ENCODE measurements around the gene PTPN13. TPM values are rescaled to one million over a fixed set of nuclear protein-coding genes. Genes with fewer than 3 reads are reported as not detected.

The PTPN13 gene
- total and polyA plus RNA-seq, 2 donors from 2014 or later: 10.2 to 62.3 TPM

DNA sequence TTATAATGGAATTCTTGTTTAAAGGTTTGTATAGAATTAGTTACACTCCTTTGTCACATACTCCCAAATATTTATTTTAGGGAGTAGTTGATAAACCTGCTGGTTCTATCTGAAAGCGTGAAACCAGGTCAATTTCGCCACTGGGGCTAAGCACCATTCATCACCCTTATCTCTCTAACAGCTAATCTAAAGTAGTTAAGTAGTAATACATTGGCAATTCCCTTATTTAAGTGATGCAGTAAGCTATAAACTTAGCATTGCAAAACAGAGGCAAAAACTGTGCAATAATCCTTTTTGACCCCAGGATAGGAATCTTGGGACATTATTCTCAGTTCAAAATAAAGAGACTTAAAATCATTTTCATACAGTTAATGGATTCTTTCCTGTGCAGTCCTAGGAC lies 33.7 kb upstream of the PTPN13 start:
- H3K4me1 ChIP-seq (ENCODE audit: control insufficient read depth in 2 of 3, insufficient read depth in 2 of 3, low read depth in 1 of 3, low read length in 3 of 3): no peaks in the 10 kb centered on the region
- no peak overlapping the region for H3K9ac ChIP-seq (ENCODE audit: low read length in 3 of 3)
- no peak overlapping the region for H3K4me3 ChIP-seq (ENCODE audit: low read length in 3 of 3)
- TF ChIP-seq, protein P1, sequence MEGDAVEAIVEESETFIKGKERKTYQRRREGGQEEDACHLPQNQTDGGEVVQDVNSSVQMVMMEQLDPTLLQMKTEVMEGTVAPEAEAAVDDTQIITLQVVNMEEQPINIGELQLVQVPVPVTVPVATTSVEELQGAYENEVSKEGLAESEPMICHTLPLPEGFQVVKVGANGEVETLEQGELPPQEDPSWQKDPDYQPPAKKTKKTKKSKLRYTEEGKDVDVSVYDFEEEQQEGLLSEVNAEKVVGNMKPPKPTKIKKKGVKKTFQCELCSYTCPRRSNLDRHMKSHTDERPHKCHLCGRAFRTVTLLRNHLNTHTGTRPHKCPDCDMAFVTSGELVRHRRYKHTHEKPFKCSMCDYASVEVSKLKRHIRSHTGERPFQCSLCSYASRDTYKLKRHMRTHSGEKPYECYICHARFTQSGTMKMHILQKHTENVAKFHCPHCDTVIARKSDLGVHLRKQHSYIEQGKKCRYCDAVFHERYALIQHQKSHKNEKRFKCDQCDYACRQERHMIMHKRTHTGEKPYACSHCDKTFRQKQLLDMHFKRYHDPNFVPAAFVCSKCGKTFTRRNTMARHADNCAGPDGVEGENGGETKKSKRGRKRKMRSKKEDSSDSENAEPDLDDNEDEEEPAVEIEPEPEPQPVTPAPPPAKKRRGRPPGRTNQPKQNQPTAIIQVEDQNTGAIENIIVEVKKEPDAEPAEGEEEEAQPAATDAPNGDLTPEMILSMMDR (IDR thresholded peaks at IDR 0.05; ENCODE audit: borderline replicate concordance, extremely low read depth, insufficient read depth): no peak
- no peaks in the 10 kb centered on the region for H3K27me3 ChIP-seq (ENCODE audit: control insufficient read depth, insufficient read depth, low read length)
- no peaks in the 10 kb centered on the region for H3K9me3 ChIP-seq (ENCODE audit: control insufficient read depth in 2 of 3, insufficient read depth in 1 of 3, low read length in 3 of 3)
- intact Hi-C loops (cut with DNase I): no loop called here
- no peaks in the 10 kb centered on the region for H3K36me3 ChIP-seq (ENCODE audit: control insufficient read depth in 2 of 3, insufficient read depth in 3 of 3, low read length in 3 of 3)
- no peak overlapping the region for H3K27ac ChIP-seq (ENCODE audit: low read depth in 2 of 2, low read length in 2 of 2)
- no peak for FAIRE-seq
- no peak for DNase-seq

DNA sequence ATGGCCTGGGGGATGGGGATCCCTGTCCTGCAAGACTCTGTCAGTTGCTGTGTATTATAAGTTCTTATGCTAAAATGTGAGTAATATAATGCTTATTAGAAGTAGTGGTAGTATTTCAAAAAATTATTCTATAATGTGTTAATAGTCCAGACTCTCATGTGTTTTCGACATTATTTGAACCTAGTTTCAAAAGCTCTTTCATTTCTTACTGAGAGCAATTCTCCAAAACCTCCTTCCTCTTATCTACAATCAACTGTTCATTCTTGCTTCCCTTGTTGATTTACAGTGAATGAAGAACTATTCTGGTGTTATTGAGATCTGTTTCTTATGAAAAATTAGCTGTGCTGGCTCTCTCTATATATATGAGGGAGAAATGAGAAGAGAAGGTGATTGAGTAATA lies 32.9 kb upstream of the PTPN13 start:
- H3K4me3 ChIP-seq (ENCODE audit: low read length in 3 of 3): no peak overlapping the region
- no peaks in the 10 kb centered on the region for H3K36me3 ChIP-seq (ENCODE audit: control insufficient read depth in 2 of 3, insufficient read depth in 3 of 3, low read length in 3 of 3)
- TF ChIP-seq, protein P1 (IDR thresholded peaks at IDR 0.05; ENCODE audit: borderline replicate concordance, extremely low read depth, insufficient read depth): no peak
- H3K9ac ChIP-seq (ENCODE audit: low read length in 3 of 3): no peak overlapping the region
- FAIRE-seq (no peak), DNase-seq (no peak)
- H3K4me1 ChIP-seq (ENCODE audit: control insufficient read depth in 2 of 3, insufficient read depth in 2 of 3, low read depth in 1 of 3, low read length in 3 of 3): no peaks in the 10 kb centered on the region
- H3K27me3 ChIP-seq (ENCODE audit: control insufficient read depth, insufficient read depth, low read length): no peaks in the 10 kb centered on the region
- intact Hi-C loops (cut with DNase I): no loop called here
- H3K9me3 ChIP-seq (ENCODE audit: control insufficient read depth in 2 of 3, insufficient read depth in 1 of 3, low read length in 3 of 3): no peaks in the 10 kb centered on the region
- no peak overlapping the region for H3K27ac ChIP-seq (ENCODE audit: low read depth in 2 of 2, low read length in 2 of 2)

DNA sequence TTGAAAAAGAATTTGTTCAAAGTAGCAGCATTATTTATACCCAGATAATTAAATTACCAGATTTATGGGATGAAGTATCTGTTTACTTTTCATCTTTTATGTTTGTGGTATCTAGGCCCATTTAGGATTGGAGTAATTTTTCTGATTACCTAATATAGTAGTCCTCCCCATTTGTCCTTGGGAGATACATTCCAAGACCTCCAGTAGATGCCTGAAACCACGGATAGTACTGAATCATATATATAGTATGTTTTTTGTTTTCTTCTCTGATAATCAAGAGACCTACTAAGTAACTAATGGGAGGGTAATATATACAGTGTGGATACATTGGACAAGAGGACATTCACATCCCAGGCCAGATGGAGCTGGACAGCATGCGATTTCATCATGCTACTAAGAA lies 30.7 kb upstream of the PTPN13 start:
- FAIRE-seq (no peak), DNase-seq (no peak)
- TF ChIP-seq, protein P1 (IDR thresholded peaks at IDR 0.05; ENCODE audit: borderline replicate concordance, extremely low read depth, insufficient read depth): no peak
- intact Hi-C loops (cut with DNase I): no loop called here
- H3K27me3 ChIP-seq (ENCODE audit: control insufficient read depth, insufficient read depth, low read length): no peaks in the 10 kb centered on the region
- no peak overlapping the region for H3K27ac ChIP-seq (ENCODE audit: low read depth in 2 of 2, low read length in 2 of 2)
- H3K9ac ChIP-seq (ENCODE audit: low read length in 3 of 3): no peak overlapping the region
- H3K9me3 ChIP-seq (ENCODE audit: control insufficient read depth in 2 of 3, insufficient read depth in 1 of 3, low read length in 3 of 3): no peaks in the 10 kb centered on the region
- H3K4me3 ChIP-seq (ENCODE audit: low read length in 3 of 3): no peak overlapping the region
- H3K4me1 ChIP-seq (ENCODE audit: control insufficient read depth in 2 of 3, insufficient read depth in 2 of 3, low read depth in 1 of 3, low read length in 3 of 3): no peaks in the 10 kb centered on the region
- no peaks in the 10 kb centered on the region for H3K36me3 ChIP-seq (ENCODE audit: control insufficient read depth in 2 of 3, insufficient read depth in 3 of 3, low read length in 3 of 3)

DNA sequence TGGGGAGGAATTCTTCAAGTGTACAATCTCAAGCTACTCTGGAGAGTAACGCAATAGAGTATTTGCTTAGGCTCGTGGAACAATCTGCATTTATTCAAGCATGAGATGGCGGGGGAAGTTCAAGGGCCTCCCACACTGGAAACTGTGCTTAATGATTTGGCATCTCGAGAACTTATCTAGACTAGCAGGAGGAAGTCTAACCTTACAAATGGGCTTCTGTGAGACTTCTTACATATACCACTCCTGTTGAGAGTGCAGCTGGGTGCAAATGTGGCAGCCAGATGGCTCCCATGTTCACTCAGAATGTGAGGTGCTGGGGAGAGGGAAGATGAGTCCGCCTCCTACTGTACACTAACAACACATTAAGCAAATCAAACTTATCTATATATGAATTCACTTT lies 29.3 kb upstream of the PTPN13 start:
- Histone ChIP-seq H3K27ac (ENCODE audit: low read depth in 2 of 2, low read length in 2 of 2) (no peak overlapping the region), H3K4me3 (ENCODE audit: low read length in 3 of 3) (no peak overlapping the region), H3K4me1 (ENCODE audit: control insufficient read depth in 2 of 3, insufficient read depth in 2 of 3, low read depth in 1 of 3, low read length in 3 of 3) (no peaks in the 10 kb centered on the region), H3K9ac (ENCODE audit: low read length in 3 of 3) (no peak overlapping the region), H3K27me3 (ENCODE audit: control insufficient read depth, insufficient read depth, low read length) (no peaks in the 10 kb centered on the region), H3K36me3 (ENCODE audit: control insufficient read depth in 2 of 3, insufficient read depth in 3 of 3, low read length in 3 of 3) (no peaks in the 10 kb centered on the region), H3K9me3 (ENCODE audit: control insufficient read depth in 2 of 3, insufficient read depth in 1 of 3, low read length in 3 of 3) (no peaks in the 10 kb centered on the region)
- TF ChIP-seq, protein P1 (IDR thresholded peaks at IDR 0.05; ENCODE audit: borderline replicate concordance, extremely low read depth, insufficient read depth): no peak
- FAIRE-seq (no peak), DNase-seq (peak in 2 of 5 donors; percentile 39 to 41)
- intact Hi-C loops (cut with DNase I): no loop called here

All from kidney (tissue), 14 donors.